A549 (cell line): ENCODE measurements around the gene MSI2. TPM values are rescaled to one million over a fixed set of nuclear protein-coding genes. Genes with fewer than 3 reads are reported as not detected.

Source experiments
- ATAC-seq, 2 experiments: fragments of 200-7000 bp in 1 of 2; fragments of >200 bp in 1 of 2; cut with Nextera tagmentation in 1 of 2; cut with Tn5 transposase in 1 of 2; 3 replicates each; pipeline versions ENCODE4 v1.8.0 to v1.9.1; 2018 to 2020; ENCODE audit warnings: mild to moderate bottlenecking in 1 of 2, moderate library complexity in 1 of 2
- CTCF ChIA-PET: fragments of 300-600 bp; sonication (Branson Sonifier 250); formaldehyde crosslinking; extraction: SDS; loops from one replicate; lab custom pipeline; 2021; ENCODE audit warnings: antibody characterized with exemption, inconsistent platforms; lab: Yijun Ruan, JAX
- POLR2A ChIA-PET: fragments of 350-600 bp; formaldehyde crosslinking; extraction: SDS; loops from one replicate; lab custom pipeline; 2021; ENCODE audit warnings: antibody characterized with exemption, inconsistent platforms; lab: Yijun Ruan, JAX
- DNase-seq, 2 experiments: peaks; one replicate each; pipeline versions ENCODE4 v3.0.0 to v3.0.0-alpha.2; 2011 to 2016; ENCODE audit warnings: low read depth in 1 of 2, low spot score in 1 of 2
- FAIRE-seq: peaks from 2 replicates; lab custom pipeline; 2011; peaks lifted over from hg19 to GRCh38; lab: Jason Lieb, UNC
- H3K27ac ChIP-seq, 2 experiments: fragments of >200 bp; sonication (Bioruptor Twin); formaldehyde crosslinking; 3 replicates each; pipeline ENCODE4 v1.5.1; 2016 to 2017
- H3K4me1 ChIP-seq: fragments of >200 bp; sonication (Bioruptor Twin); formaldehyde crosslinking; 3 replicates; pipeline ENCODE4 v1.6.1; 2016
- H3K4me2 ChIP-seq: fragments of >200 bp; sonication (Bioruptor Twin); formaldehyde crosslinking; 3 replicates; pipeline ENCODE4 v1.6.1; 2016
- H3K4me3 ChIP-seq: fragments of >200 bp; sonication (Bioruptor Twin); formaldehyde crosslinking; 3 replicates; pipeline ENCODE4 v1.5.1; 2016
- H3K9me3 ChIP-seq: fragments of >200 bp; sonication (Bioruptor Twin); formaldehyde crosslinking; 3 replicates; pipeline ENCODE4 v1.6.1; 2016
- BHLHE40 ChIP-seq: IDR thresholded peaks from 2 replicates; pipeline ENCODE4 v1.6.1; 2012; ENCODE audit warnings: low read depth, low read length, inconsistent platforms
- CBX8 ChIP-seq: fragments of 200-600 bp; sonication (generic); IDR thresholded peaks from 2 replicates; pipeline ENCODE4 v1.6.1; 2016
- CEBPB ChIP-seq, 2 experiments: fragments of >200 bp in 1 of 2; sonication (Bioruptor Twin) in 1 of 2; formaldehyde crosslinking in 1 of 2; IDR thresholded peaks; 2 replicates each; pipeline ENCODE4 v1.6.1; 2012 to 2016
- EHF ChIP-seq: fragments of 250-450 bp; sonication (Bioruptor Pico); IDR thresholded peaks from 2 replicates; pipeline ENCODE4 v1.5.0; 2020; ENCODE audit warnings: mild to moderate bottlenecking
- EHMT2 ChIP-seq: fragments of 200-600 bp; sonication (generic); IDR thresholded peaks from 2 replicates; pipeline ENCODE4 v1.6.1; 2016; ENCODE audit warnings: antibody characterized with exemption, low read depth, mild to moderate bottlenecking, moderate library complexity
- EP300 ChIP-seq, 2 experiments: fragments of >200 bp; sonication (Bioruptor Twin); formaldehyde crosslinking; IDR thresholded peaks; 2 replicates in 1 of 2; 3 replicates in 1 of 2; pipeline ENCODE4 v1.6.1; 2016 to 2017
- FOSL2 ChIP-seq, 2 experiments: fragments of 450-650 bp in 1 of 2; fragments of >200 bp in 1 of 2; sonication (Bioruptor Twin) in 1 of 2; formaldehyde crosslinking; IDR thresholded peaks; 2 replicates each; pipeline versions ENCODE4 v1.5.0 to v1.6.1; 2016 to 2020; ENCODE audit warnings: mild to moderate bottlenecking in 1 of 2, moderate library complexity in 1 of 2
- GATA3 ChIP-seq: IDR thresholded peaks from 2 replicates; pipeline ENCODE4 v1.6.1; 2012; ENCODE audit warnings: borderline replicate concordance
- HEYL ChIP-seq: fragments of 250-450 bp; sonication (Bioruptor Pico); IDR thresholded peaks from 2 replicates; pipeline ENCODE4 v1.8.0; 2021; ENCODE audit warnings: mild to moderate bottlenecking, moderate library complexity
- HOXB13 ChIP-seq: fragments of 250-450 bp; sonication (Bioruptor Pico); IDR thresholded peaks from 2 replicates; pipeline ENCODE4 v1.5.0; 2020; ENCODE audit warnings: low read depth, mild to moderate bottlenecking, moderate library complexity
- HOXB5 ChIP-seq: fragments of 250-450 bp; sonication (Bioruptor Pico); IDR thresholded peaks from 2 replicates; pipeline ENCODE4 v1.5.0; 2020; ENCODE audit warnings: mild to moderate bottlenecking, moderate library complexity
- JUN ChIP-seq, 2 experiments: fragments of >200 bp; sonication (Bioruptor Twin); formaldehyde crosslinking; IDR thresholded peaks; 2 replicates in 1 of 2; 3 replicates in 1 of 2; pipeline ENCODE4 v1.6.1; 2016 to 2017
- KDM5A ChIP-seq: fragments of 200-600 bp; sonication (generic); IDR thresholded peaks from 2 replicates; pipeline ENCODE4 v1.6.1; 2016; ENCODE audit warnings: antibody characterized with exemption, mild to moderate bottlenecking
- NR3C1 ChIP-seq: fragments of >200 bp; sonication (Bioruptor Twin); formaldehyde crosslinking; IDR thresholded peaks from 3 replicates; pipeline ENCODE4 v1.6.1; 2017
- POLR2AphosphoS2 ChIP-seq: conservative IDR thresholded peaks from 2 replicates; pipeline ENCODE4 v1.6.1; 2012; ENCODE audit warnings: low read length, improper control_type of control experiment, inconsistent platforms
- RCOR1 ChIP-seq: fragments of 150-350 bp; IDR thresholded peaks from 2 replicates; pipeline ENCODE4 v1.6.1; 2014; ENCODE audit warnings: antibody characterized with exemption, low read length, low read depth
- SMC3 ChIP-seq: fragments of >200 bp; sonication (Bioruptor Twin); formaldehyde crosslinking; IDR thresholded peaks from 3 replicates; pipeline ENCODE4 v1.6.1; 2018; ENCODE audit warnings: inconsistent platforms
- ZC3H11A ChIP-seq: fragments of 450-650 bp; IDR thresholded peaks from 2 replicates; pipeline ENCODE4 v1.6.1; 2014; ENCODE audit warnings: antibody characterized with exemption, mild to moderate bottlenecking
- WGBS: methylation state at CpG from one replicate; pipeline ENCODE4 v1.1.6; 2017; ENCODE audit errors: missing lambda C conversion rate; 5-methylcytosine and 5-hydroxymethylcytosine counted together
- polyA plus RNA-seq, 4 experiments: library from polyadenylated mRNA; depleted of rRNA in 3 of 4; stranded (reverse); fragments of >200 nt; fragmentation: RNase III in 1 of 4; extraction: RNeasy Plus Mini Kit Qiagen cat#74134 plus additional on column Dnase treatment in 1 of 4; gene quantifications; 2 replicates in 3 of 4; 3 replicates in 1 of 4; pipeline ENCODE4 v1.2.3, GENCODE V29; 2011 to 2017
- TF ChIP-seq, protein P1 (sequence below): fragments of >200 bp; sonication (Bioruptor Twin); formaldehyde crosslinking; IDR thresholded peaks from 2 replicates; pipeline ENCODE4 v1.6.1; 2016
- TF ChIP-seq, protein P2 (sequence below): fragments of 450-650 bp; IDR thresholded peaks from 2 replicates; pipeline ENCODE4 v1.6.1; 2014; ENCODE audit warnings: antibody characterized with exemption
- TF ChIP-seq, protein P3 (sequence below): IDR thresholded peaks from 2 replicates; pipeline ENCODE4 v1.6.1; 2012; ENCODE audit warnings: low read depth, borderline replicate concordance
- TF ChIP-seq, protein P4 (sequence below): fragments of 200-600 bp; sonication (generic); IDR thresholded peaks from 2 replicates; pipeline ENCODE4 v1.6.1; 2016; ENCODE audit warnings: antibody characterized with exemption, mild to moderate bottlenecking, moderate library complexity
- TF ChIP-seq, protein P5 (sequence below): fragments of >200 bp; sonication (Bioruptor Twin); formaldehyde crosslinking; IDR thresholded peaks from 3 replicates; pipeline ENCODE4 v1.6.1; 2016

MSI2 gene
- polyA plus RNA-seq, 2 of the 4 experiments (the other 2 are of a cell fraction): 43.6 to 44.4 TPM

DNA sequence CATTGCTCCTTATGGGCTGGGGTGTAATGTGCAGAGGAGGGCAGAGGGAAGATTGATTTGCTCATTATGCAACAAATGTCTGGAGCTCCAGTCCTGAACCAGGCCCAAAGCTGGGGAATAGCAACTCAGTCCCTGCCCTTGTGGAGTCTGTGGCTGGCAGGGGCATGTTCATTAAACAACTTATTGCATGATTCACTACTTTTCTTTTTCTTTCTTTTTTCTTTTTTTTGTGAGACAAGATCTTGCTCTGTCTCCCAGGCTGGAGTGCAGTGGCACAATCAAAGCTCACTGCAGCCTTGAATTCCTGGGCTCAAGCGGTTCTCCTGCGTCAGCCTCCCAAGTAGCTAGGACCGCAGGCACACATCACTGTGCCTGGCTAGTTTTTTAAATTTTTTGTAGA lies 23.1 kb downstream of the MSI2 start (continued):
- TF ChIP-seq, protein P1, sequence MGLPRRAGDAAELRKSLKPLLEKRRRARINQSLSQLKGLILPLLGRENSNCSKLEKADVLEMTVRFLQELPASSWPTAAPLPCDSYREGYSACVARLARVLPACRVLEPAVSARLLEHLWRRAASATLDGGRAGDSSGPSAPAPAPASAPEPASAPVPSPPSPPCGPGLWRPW: no peak
- TF ChIP-seq HOXB5 (CRISPR knock-in tag) (no peak), KDM5A (no peak), POLR2AphosphoS2 (no peak)
- TF ChIP-seq, all 56 proteins: peak for 0

DNA sequence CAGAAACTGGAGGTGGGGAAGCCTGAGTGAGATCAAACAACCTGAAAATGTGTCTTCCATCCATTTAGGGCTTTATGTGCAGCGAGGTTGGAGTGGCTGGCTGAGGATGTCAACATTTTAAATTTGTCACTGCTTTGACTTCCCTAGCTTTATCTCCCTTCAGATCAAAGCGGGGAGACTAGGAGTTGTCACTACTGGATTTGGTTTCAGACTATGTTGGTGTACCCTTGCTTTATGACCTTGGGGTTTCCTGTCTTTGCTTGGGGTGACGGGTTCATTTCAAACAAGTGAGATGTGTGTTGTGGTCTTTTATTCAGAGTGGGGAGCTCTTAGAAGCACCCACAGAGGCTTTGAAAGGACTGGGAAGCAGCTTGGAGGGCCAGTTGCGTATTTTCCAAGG lies 25.6 kb downstream of the MSI2 start:
- TF ChIP-seq BHLHE40 (no peak), EHMT2 (no peak), NR3C1 (no peak), JUN (IDR thresholded peaks at IDR 0.05) (no peak), RCOR1 (no peak), ZC3H11A (no peak), CEBPB (IDR thresholded peaks at IDR 0.05) (no peak), EP300 (IDR thresholded peaks at IDR 0.05) (no peak), HOXB13 (CRISPR knock-in tag) (no peak), CBX8 (no peak), EHF (CRISPR knock-in tag) (no peak), HEYL (CRISPR knock-in tag) (no peak), GATA3 (no peak), SMC3 (no peak)
- TF ChIP-seq, protein P2, sequence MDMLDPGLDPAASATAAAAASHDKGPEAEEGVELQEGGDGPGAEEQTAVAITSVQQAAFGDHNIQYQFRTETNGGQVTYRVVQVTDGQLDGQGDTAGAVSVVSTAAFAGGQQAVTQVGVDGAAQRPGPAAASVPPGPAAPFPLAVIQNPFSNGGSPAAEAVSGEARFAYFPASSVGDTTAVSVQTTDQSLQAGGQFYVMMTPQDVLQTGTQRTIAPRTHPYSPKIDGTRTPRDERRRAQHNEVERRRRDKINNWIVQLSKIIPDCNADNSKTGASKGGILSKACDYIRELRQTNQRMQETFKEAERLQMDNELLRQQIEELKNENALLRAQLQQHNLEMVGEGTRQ: no peak
- TF ChIP-seq, protein P3, sequence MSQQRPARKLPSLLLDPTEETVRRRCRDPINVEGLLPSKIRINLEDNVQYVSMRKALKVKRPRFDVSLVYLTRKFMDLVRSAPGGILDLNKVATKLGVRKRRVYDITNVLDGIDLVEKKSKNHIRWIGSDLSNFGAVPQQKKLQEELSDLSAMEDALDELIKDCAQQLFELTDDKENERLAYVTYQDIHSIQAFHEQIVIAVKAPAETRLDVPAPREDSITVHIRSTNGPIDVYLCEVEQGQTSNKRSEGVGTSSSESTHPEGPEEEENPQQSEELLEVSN: no peak
- TF ChIP-seq, protein P4, sequence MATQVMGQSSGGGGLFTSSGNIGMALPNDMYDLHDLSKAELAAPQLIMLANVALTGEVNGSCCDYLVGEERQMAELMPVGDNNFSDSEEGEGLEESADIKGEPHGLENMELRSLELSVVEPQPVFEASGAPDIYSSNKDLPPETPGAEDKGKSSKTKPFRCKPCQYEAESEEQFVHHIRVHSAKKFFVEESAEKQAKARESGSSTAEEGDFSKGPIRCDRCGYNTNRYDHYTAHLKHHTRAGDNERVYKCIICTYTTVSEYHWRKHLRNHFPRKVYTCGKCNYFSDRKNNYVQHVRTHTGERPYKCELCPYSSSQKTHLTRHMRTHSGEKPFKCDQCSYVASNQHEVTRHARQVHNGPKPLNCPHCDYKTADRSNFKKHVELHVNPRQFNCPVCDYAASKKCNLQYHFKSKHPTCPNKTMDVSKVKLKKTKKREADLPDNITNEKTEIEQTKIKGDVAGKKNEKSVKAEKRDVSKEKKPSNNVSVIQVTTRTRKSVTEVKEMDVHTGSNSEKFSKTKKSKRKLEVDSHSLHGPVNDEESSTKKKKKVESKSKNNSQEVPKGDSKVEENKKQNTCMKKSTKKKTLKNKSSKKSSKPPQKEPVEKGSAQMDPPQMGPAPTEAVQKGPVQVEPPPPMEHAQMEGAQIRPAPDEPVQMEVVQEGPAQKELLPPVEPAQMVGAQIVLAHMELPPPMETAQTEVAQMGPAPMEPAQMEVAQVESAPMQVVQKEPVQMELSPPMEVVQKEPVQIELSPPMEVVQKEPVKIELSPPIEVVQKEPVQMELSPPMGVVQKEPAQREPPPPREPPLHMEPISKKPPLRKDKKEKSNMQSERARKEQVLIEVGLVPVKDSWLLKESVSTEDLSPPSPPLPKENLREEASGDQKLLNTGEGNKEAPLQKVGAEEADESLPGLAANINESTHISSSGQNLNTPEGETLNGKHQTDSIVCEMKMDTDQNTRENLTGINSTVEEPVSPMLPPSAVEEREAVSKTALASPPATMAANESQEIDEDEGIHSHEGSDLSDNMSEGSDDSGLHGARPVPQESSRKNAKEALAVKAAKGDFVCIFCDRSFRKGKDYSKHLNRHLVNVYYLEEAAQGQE: no peak
- Histone ChIP-seq H3K27ac (no peak overlapping the region), H3K9me3 (no peaks in the 10 kb centered on the region), H3K4me1 (no peaks in the 10 kb centered on the region), H3K4me2 (no peak overlapping the region), H3K4me3 (no peak overlapping the region)
- DNase-seq (no peak), ATAC-seq (no peak), FAIRE-seq (no peak)
- 88% methylated on average over 4 of the region's 4 CpGs for WGBS
- POLR2A ChIA-PET: no interaction called here
- CTCF ChIA-PET: interaction anchor here (0.9 to 1.7 kb wide), 5 partner anchors 10 to 390 kb away, joined by 3 to 5 read pairs (median 4); no protein-coding TSS in a partner anchor

DNA sequence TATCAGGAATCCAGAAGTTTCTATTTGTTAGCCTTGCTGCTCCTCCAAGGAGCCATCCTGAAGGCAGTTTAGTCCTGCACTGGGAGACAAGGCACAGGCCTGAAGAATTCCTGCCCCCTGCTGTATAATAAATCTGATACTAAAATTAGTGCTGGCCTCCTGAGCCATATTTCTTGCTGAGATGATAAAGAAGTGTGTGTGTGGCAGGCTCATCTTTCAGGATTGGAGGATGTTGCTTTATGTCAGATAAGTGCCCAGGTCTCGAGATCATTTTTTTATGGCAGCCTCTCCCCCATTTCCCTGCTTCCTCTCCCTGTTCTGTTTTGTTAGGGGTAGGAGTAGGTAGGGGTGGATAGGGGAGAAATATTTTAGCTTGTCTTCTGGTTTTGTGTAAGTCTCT lies 26.0 kb downstream of the MSI2 start:
- no peaks in the 10 kb centered on the region for H3K9me3 ChIP-seq
- POLR2A ChIA-PET: interaction anchor here (0.7 kb wide), 1 partner anchor 56 kb away, joined by 3 read pairs; no protein-coding TSS in a partner anchor
- CTCF ChIA-PET: interaction anchor here (0.5 to 1.7 kb wide), 5 partner anchors 13 to 390 kb away, joined by 3 to 5 read pairs (median 4); no protein-coding TSS in a partner anchor
- WGBS: 82% methylated on average over 1 of the region's 1 CpG
- ATAC-seq (no peak), FAIRE-seq (no peak), DNase-seq (no peak)
- TF ChIP-seq FOSL2 (IDR thresholded peaks at IDR 0.05) (no peak), FOSL2 (CRISPR knock-in tag; IDR thresholded peaks at IDR 0.05) (no peak)
- TF ChIP-seq, protein P5, sequence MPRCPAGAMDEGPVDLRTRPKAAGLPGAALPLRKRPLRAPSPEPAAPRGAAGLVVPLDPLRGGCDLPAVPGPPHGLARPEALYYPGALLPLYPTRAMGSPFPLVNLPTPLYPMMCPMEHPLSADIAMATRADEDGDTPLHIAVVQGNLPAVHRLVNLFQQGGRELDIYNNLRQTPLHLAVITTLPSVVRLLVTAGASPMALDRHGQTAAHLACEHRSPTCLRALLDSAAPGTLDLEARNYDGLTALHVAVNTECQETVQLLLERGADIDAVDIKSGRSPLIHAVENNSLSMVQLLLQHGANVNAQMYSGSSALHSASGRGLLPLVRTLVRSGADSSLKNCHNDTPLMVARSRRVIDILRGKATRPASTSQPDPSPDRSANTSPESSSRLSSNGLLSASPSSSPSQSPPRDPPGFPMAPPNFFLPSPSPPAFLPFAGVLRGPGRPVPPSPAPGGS: no peak
- no peak overlapping the region for H3K4me2 ChIP-seq
- no peak overlapping the region for H3K4me3 ChIP-seq
- H3K27ac ChIP-seq: no peak overlapping the region
- H3K4me1 ChIP-seq: no peaks in the 10 kb centered on the region
